Measurements from ENCODE around the gene ADAM30.

Gene ADAM30

DNA sequence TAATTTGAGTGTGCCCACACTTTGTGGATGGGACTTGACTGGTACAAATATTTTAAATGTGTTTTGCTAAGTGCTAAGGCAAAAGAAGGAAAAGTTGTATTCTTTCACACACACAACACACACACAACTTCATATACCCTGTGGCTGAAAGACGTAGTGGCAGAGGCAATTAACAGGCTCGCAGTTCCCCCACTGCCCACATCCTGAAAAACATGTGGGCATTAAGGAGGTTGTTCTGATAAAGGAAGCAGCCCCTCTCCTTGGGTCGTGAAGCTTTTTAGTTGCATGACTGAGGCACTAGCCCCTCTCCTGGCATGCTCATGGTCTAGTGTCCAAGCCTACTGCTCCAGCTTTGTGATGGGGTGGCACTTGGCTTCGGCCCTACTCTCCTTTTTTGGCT, 14.3 kb upstream of the ADAM30 start:
- H3K9me3 ChIP-seq (ENCODE audit: control insufficient read depth, low read length): no peaks in the 10 kb centered on the region

DNA sequence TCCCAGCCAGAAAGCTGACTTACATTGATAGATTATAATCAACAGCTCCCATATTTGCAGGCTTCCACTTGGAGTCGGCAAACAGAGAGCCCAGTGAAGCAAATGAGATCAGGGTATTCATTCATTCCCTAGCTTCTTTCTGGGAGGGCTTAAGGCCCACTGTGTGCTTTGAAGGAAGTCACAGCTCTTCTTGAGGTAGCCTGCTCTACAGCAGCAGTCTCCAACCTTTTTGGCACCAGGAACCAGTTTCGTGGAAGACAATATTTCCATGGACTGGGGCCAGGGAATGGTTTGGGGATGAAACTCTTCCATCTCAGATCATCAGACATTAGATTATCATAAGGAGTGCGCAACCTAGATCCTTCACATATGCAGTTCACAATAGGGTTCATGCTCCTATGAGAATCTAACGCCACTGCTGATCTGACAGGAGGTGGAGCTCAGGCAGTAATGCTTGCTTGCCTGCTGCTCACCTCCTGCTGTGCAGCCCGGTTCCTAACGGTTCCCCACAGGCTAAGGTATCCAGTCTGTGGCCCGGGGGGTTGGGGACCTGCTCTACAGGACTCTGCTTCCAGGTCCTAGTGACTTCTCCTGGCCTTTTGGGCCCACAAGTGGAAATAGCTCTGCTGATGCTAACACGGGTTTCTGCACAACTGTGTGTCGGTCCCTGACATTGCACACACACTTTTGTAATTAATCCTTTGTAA, 13.7 kb upstream of the ADAM30 start:
- H3K36me3 ChIP-seq (ENCODE audit: control insufficient read depth, insufficient read depth, low read length): no peaks in the 10 kb centered on the region
- H3K9me3 ChIP-seq (ENCODE audit: control insufficient read depth, low read length): no peaks in the 10 kb centered on the region
- H3K4me1 ChIP-seq: no peaks in the 10 kb centered on the region
- no peak overlapping the region for H3K27ac ChIP-seq
- no peak overlapping the region for H3K4me2 ChIP-seq (ENCODE audit: low read length)
- no peak overlapping the region for H3K9ac ChIP-seq
- no peaks in the 10 kb centered on the region for H3K27me3 ChIP-seq (ENCODE audit: control insufficient read depth, insufficient read depth, low read length)
- H2AFZ ChIP-seq: no peak overlapping the region
- H3K79me2 ChIP-seq: no peaks in the 10 kb centered on the region
- TF ChIP-seq, protein P1, sequence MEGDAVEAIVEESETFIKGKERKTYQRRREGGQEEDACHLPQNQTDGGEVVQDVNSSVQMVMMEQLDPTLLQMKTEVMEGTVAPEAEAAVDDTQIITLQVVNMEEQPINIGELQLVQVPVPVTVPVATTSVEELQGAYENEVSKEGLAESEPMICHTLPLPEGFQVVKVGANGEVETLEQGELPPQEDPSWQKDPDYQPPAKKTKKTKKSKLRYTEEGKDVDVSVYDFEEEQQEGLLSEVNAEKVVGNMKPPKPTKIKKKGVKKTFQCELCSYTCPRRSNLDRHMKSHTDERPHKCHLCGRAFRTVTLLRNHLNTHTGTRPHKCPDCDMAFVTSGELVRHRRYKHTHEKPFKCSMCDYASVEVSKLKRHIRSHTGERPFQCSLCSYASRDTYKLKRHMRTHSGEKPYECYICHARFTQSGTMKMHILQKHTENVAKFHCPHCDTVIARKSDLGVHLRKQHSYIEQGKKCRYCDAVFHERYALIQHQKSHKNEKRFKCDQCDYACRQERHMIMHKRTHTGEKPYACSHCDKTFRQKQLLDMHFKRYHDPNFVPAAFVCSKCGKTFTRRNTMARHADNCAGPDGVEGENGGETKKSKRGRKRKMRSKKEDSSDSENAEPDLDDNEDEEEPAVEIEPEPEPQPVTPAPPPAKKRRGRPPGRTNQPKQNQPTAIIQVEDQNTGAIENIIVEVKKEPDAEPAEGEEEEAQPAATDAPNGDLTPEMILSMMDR (IDR thresholded peaks at IDR 0.05): no peak
- no peak overlapping the region for H3K4me3 ChIP-seq (ENCODE audit: low read depth, low read length)

More for the DNA sequence above, 14.3 kb upstream of the ADAM30 start:
- Histone ChIP-seq H3K27ac (no peak overlapping the region), H3K4me2 (ENCODE audit: low read length) (no peak overlapping the region), H3K79me2 (no peaks in the 10 kb centered on the region), H3K9ac (no peak overlapping the region), H3K36me3 (ENCODE audit: control insufficient read depth, insufficient read depth, low read length) (no peaks in the 10 kb centered on the region), H3K27me3 (ENCODE audit: control insufficient read depth, insufficient read depth, low read length) (no peaks in the 10 kb centered on the region), H3K4me3 (ENCODE audit: low read depth, low read length) (no peak overlapping the region), H3K4me1 (no peaks in the 10 kb centered on the region), H2AFZ (no peak overlapping the region)
- TF ChIP-seq, protein P1 (IDR thresholded peaks at IDR 0.05): no peak

DNA sequence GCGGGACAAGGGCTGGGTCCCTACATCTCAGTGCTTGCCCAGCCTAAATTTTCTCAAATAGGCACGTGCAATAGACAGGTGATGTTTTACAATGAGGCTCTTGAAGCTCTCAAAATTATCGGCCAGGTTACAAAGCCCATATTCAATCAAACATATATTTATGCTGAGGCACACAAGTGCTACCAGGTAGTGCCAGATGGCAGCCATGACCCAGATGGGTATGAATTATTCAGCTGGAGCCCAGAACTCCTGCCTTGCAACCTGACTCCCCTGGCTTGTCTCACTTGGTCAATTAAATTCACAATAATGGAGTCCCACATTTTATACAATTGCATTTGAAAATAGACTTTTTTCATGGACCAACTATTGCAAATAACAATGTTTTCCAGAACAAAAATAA, 12.3 kb upstream of the ADAM30 start:
- Histone ChIP-seq H3K4me3 (ENCODE audit: low read depth, low read length) (no peak overlapping the region), H3K9me3 (ENCODE audit: control insufficient read depth, low read length) (no peaks in the 10 kb centered on the region), H3K27ac (no peak overlapping the region), H2AFZ (no peak overlapping the region), H3K4me2 (ENCODE audit: low read length) (no peak overlapping the region), H3K36me3 (ENCODE audit: control insufficient read depth, insufficient read depth, low read length) (no peaks in the 10 kb centered on the region), H3K4me1 (no peaks in the 10 kb centered on the region), H3K27me3 (ENCODE audit: control insufficient read depth, insufficient read depth, low read length) (no peaks in the 10 kb centered on the region), H3K79me2 (no peaks in the 10 kb centered on the region), H3K9ac (no peak overlapping the region)
- TF ChIP-seq, protein P1 (IDR thresholded peaks at IDR 0.05): no peak

GRCh38 chr1:119906927-119907652, 10.8 kb upstream of the ADAM30 start:
- no peak overlapping the region for H3K4me3 ChIP-seq (ENCODE audit: low read depth, low read length)
- H3K4me2 ChIP-seq (ENCODE audit: low read length): no peak overlapping the region
- no peak overlapping the region for H3K9ac ChIP-seq
- H3K9me3 ChIP-seq (ENCODE audit: control insufficient read depth, low read length): no peaks in the 10 kb centered on the region
- H3K4me1 ChIP-seq: no peaks in the 10 kb centered on the region
- H3K79me2 ChIP-seq: no peaks in the 10 kb centered on the region
- H2AFZ ChIP-seq: no peak overlapping the region
- no peaks in the 10 kb centered on the region for H3K36me3 ChIP-seq (ENCODE audit: control insufficient read depth, insufficient read depth, low read length)
- no peaks in the 10 kb centered on the region for H3K27me3 ChIP-seq (ENCODE audit: control insufficient read depth, insufficient read depth, low read length)
- no peak overlapping the region for H3K27ac ChIP-seq
- TF ChIP-seq, protein P1 (IDR thresholded peaks at IDR 0.05): no peak

Data from parathyroid adenoma (tissue), 2 donors.